ENCODE measurements around the gene HBG1. TPM values are rescaled to one million over a fixed set of nuclear protein-coding genes. Genes with fewer than 3 reads are reported as not detected.

The HBG1 gene
- total RNA-seq, 3 donors from 2014 or later, result 1.0 to 2.4 (median 1.5) TPM

DNA sequence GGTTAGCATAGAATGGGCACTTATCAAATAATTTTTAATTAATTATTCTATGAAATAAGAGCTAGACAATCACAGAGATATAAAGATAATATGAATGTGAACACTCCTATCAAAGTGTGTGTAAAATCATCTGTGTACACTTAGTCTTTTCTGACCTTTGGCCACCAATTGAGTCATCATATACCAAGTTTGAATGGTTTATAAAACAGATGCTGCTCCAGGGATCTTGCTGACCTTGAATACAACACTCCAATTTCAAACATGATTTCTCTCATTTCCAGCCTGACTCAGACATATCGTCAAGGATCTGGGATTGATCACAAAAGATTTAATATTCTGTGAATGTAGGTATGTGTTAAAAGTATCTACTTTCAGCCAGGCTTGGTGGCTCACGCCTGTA is 46.3 kb downstream of the HBG1 start:
- Mint-ChIP-seq H3K4me1 (ENCODE audit: low read depth) (no peaks in the 10 kb centered on the region), H3K27me3 (ENCODE audit: low read depth) (peaks cover 2% of the 10 kb centered on the region), H3K4me3 (no peak overlapping the region), H3K36me3 (ENCODE audit: insufficient read depth) (no peaks in the 10 kb centered on the region), H3K9me3 (no peaks in the 10 kb centered on the region)
- DNase-seq, result no peak
- no peak for ATAC-seq

DNA sequence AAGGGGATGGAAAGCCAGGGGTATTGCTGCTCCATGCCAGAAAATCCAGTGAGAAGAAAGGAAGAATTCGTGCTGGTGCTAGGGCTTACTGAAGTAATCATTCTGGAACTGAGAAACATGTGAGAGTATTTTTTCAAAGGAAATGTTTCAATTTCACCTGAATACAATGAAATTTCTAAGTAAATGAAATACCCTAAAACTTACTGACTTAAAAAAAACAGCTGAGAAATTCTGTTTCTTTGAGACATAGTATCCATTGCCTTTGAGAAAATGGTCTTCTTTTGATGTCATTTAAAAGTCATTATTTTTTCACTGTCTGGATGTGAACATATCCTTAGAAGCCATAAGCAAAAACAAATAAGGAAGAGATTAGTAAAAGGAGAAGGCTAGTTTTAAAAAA is 49.1 kb downstream of the HBG1 start, which contains the start of gene OR51V1:
OR51V1 (minus strand) TSS at position 101 of the 400 bp plus-strand sequence; CDS start at position 101, 0 bp downstream.
- Mint-ChIP-seq H3K36me3 (ENCODE audit: insufficient read depth) (no peaks in the 10 kb centered on the region), H3K4me3 (no peak within 1 kb of the TSS), H3K4me1 (ENCODE audit: low read depth) (no peaks in the 10 kb centered on the region), H3K27me3 (ENCODE audit: low read depth) (peaks cover 2% of the 10 kb centered on the region), H3K9me3 (no peaks in the 10 kb centered on the region)
- ATAC-seq (no peak), DNase-seq (no peak)

DNA sequence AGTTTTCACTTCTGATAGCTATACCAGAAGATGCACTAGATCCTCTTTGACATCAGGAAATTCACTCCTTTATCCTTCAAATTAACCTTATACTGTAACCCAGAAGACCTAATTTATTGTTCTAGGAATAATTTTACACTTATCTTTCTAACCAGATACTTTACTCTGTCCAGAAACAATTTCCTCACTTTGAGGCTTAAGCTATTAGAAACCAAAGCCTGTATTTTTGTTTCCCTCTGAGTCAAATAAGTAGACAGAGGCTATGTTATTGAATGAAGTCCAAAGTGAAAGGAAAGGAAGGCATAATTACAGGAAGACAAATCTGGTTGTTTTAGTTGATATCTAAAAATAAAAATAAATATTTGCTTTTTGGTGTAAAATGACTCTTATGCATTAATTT is 51.4 kb downstream of the HBG1 start:
- no peaks in the 10 kb centered on the region for H3K27me3 Mint-ChIP-seq (ENCODE audit: low read depth)
- H3K4me1 Mint-ChIP-seq (ENCODE audit: low read depth), result no peaks in the 10 kb centered on the region
- ATAC-seq (no peak), DNase-seq (no peak)
- H3K36me3 Mint-ChIP-seq (ENCODE audit: insufficient read depth), result no peaks in the 10 kb centered on the region
- H3K9me3 Mint-ChIP-seq, result peaks cover 4% of the 10 kb centered on the region
- no peak overlapping the region for H3K4me3 Mint-ChIP-seq

Other genes starting within 250 kb of the HBG1 start
- gene OR52J3, start 203.3 kb downstream of the HBG1 start, total RNA-seq, result not detected
- not detected for gene OR52E2, start 190.2 kb downstream of the HBG1 start, total RNA-seq
- gene OR52E1, start 180.3 kb downstream of the HBG1 start, total RNA-seq, result not detected
- not detected for gene OR52A5, start 111.5 kb downstream of the HBG1 start, total RNA-seq
- gene OR52A1, start 95.1 kb downstream of the HBG1 start, total RNA-seq, result not detected
- gene OR51V1, start 49.2 kb downstream of the HBG1 start, total RNA-seq, result not detected
- not detected for gene HBB, start 22.8 kb downstream of the HBG1 start, total RNA-seq
- gene HBD, start 15.4 kb downstream of the HBG1 start, total RNA-seq, result under 1 TPM in 2 of 3 donors, not detected in 1; 0.46 to 0.51 TPM
- gene HBG2, start 4.9 kb upstream of the HBG1 start, total RNA-seq, result 1 to 10 TPM; 5.7 to 7.5 (median 5.8) TPM
- gene HBE1, start 20.1 kb upstream of the HBG1 start, total RNA-seq, result 1 to 10 TPM; 1.3 to 2.3 (median 2.0) TPM
- gene OR51B4, start 52.1 kb upstream of the HBG1 start, total RNA-seq, result not detected
- not detected for gene OR51B2, start 74.4 kb upstream of the HBG1 start, total RNA-seq
- gene OR51B5, start 93.7 kb upstream of the HBG1 start, total RNA-seq, result not detected
- gene OR51B6, start 101.7 kb upstream of the HBG1 start, total RNA-seq, result not detected
- not detected for gene OR51M1, start 134.0 kb upstream of the HBG1 start, total RNA-seq
- not detected for gene OR51Q1, start 172.3 kb upstream of the HBG1 start, total RNA-seq
- gene OR51I1, start 191.7 kb upstream of the HBG1 start, total RNA-seq, result not detected
- not detected for gene OR51I2, start 199.5 kb upstream of the HBG1 start, total RNA-seq
- not detected for gene OR52D1, start 238.8 kb upstream of the HBG1 start, total RNA-seq

Data from activated T-cell treated with anti-CD3 and anti-CD28 coated beads, Interleukin-2, amount 50 U/mL, for 4 hours (primary cell).